Retinal pigment epithelial cell (primary cell): Measurements from ENCODE around the gene SORL1-AS1.

Experiments used
- DNase-seq: peaks from one replicate; pipeline ENCODE4 v3.0.0-alpha.2; 2010; ENCODE audit warnings: low read depth
- H3K4me3 ChIP-seq: 2 replicates; pipeline ENCODE4 v1.5.1; 2011; ENCODE audit warnings: mild to moderate bottlenecking, low read length, control low read depth, moderate library complexity
- CTCF ChIP-seq: conservative IDR thresholded peaks from 2 replicates; pipeline ENCODE4 v1.5.1; 2011; ENCODE audit warnings: low read depth, low read length, control low read depth, inconsistent platforms

The SORL1-AS1 gene

DNA sequence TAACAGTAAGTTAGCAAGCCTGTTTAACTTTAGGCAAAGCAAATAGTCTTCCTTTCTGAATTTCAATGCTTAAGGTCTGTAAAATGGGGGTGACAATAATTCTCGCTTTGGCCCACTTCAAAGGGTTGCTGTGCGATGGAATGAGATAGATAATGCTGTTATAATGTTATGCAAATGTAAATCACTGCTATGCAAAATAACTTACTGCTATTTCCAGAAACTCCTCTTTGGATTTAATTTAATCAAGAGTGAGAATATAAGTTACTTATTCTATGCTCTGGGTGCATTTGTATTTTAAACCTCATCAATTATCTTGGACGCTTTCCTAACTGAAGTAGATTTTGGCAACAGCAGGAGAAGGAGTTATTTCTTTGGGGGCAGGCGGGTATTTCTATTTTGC, 4.8 kb downstream of the SORL1-AS1 start:
- no peak for TF ChIP-seq CTCF
- no peak overlapping the region for H3K4me3 ChIP-seq
- no peak for DNase-seq

- no peak for DNase-seq
- TF ChIP-seq CTCF: peak; percentile 43
Measured at GRCh38 chr11:121446752-121447156, 6.0 kb downstream of the SORL1-AS1 start.

GRCh38 chr11:121445071-121445768, 7.5 kb downstream of the SORL1-AS1 start:
- no peak overlapping the region for H3K4me3 ChIP-seq
- no peak for DNase-seq
- no peak for TF ChIP-seq CTCF

More at GRCh38 chr11:121446752-121447156, 6.0 kb downstream of the SORL1-AS1 start:
- H3K4me3 ChIP-seq: no peak overlapping the region

DNA sequence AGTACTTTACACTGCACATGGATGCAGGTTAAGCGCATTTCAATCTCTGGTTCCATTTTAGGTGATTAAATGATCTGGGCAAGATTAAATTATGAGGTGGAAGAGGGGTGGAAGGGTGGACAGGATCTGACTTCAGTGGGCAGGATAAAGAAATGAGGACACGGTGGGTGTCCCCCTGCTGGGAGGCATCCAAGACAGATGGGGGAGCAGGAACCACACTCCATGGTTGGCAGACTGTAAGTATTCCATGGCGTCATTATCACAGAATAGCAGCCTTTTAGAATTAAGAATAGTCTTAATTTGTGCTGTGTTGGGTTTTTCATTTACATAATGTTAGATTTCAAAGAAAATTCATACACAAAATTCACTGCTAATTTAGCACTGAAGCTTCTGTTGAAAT, 8.2 kb downstream of the SORL1-AS1 start:
- TF ChIP-seq CTCF: no peak
- no peak for DNase-seq
- H3K4me3 ChIP-seq: no peak overlapping the region

DNA sequence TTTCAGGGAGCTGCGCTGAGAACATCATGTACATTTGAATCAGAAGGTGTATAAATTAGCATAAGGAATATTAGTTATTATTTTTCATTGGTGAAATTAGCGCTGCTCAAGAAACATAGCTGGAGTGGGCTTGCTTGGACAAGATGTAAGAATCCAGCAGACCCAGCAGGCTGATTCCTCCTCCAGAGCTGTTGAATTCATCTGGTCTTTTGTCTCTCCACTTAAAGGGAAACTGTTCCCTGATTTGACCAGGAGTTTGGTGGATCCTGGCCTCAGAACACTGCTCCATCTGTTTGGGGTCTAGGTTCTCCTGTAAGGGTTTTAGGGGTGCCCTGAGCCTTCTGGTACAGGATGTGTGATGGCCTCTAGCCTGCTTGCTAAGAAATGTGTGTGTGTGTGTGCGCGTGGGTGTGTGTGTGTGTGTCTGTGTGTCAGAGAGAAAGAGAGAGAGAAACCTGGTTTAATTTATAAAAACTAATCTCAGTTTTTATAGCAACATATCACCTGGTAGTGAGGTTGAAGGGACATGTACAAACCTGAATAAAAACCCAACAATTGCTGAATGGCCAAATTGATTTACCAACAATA, 9.0 kb downstream of the SORL1-AS1 start:
- no peak for TF ChIP-seq CTCF
- no peak overlapping the region for H3K4me3 ChIP-seq
- no peak for DNase-seq

GRCh38 chr11:121441521-121441920, 11.2 kb downstream of the SORL1-AS1 start:
- TF ChIP-seq CTCF: no peak
- DNase-seq: no peak
- H3K4me3 ChIP-seq: no peak overlapping the region

- no peak for DNase-seq
- H3K4me3 ChIP-seq: no peak overlapping the region
- TF ChIP-seq CTCF: no peak
Measured at GRCh38 chr11:121439759-121440158, 13.0 kb downstream of the SORL1-AS1 start.
